Measurements from ENCODE around the gene AQP3.

DNA sequence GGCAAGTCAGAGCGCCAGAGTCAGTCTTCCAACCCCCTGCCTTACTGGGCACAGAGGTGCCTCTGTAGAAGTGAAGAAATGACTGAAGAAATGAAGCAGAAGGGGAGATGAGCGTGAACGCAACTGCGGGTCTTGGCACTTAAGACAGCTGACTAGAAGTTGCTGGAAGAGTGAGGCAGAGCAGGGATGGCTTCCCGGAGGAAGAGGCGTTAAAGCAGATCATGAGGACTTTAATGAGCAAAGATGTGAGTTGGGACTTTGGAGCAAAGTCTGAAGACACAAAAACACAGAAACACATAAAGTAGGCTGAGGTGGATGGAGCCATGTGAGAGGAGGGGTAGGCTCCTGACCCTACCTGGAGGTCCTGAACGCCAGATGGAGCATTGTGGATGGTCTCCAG lies 7.2 kb downstream of the AQP3 start:
- no peak for TF ChIP-seq EZH2 (IDR thresholded peaks at IDR 0.05; ENCODE audit: borderline replicate concordance, low read length)
- TF ChIP-seq, protein P1, sequence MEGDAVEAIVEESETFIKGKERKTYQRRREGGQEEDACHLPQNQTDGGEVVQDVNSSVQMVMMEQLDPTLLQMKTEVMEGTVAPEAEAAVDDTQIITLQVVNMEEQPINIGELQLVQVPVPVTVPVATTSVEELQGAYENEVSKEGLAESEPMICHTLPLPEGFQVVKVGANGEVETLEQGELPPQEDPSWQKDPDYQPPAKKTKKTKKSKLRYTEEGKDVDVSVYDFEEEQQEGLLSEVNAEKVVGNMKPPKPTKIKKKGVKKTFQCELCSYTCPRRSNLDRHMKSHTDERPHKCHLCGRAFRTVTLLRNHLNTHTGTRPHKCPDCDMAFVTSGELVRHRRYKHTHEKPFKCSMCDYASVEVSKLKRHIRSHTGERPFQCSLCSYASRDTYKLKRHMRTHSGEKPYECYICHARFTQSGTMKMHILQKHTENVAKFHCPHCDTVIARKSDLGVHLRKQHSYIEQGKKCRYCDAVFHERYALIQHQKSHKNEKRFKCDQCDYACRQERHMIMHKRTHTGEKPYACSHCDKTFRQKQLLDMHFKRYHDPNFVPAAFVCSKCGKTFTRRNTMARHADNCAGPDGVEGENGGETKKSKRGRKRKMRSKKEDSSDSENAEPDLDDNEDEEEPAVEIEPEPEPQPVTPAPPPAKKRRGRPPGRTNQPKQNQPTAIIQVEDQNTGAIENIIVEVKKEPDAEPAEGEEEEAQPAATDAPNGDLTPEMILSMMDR (conservative IDR thresholded peaks at IDR 0.05 in 1 of 2, IDR thresholded peaks at IDR 0.05 in 1 of 2; ENCODE audit: extremely low read depth in 1 of 2, insufficient read depth in 1 of 2, low read depth in 1 of 2, low read length in 2 of 2), result no peak

All from mammary epithelial cell (primary cell).